Skeletal muscle satellite cell (primary cell): ENCODE results near the gene CCDC70.

Experiments
- H3K27me3 ChIP-seq: 2 replicates; pipeline ENCODE4 v1.7.0; 2013; ENCODE audit warnings: low read length; ENCODE audit not compliant: control insufficient read depth, insufficient read depth
- H3K36me3 ChIP-seq: 2 replicates; pipeline ENCODE4 v1.7.0; 2013; ENCODE audit warnings: mild to moderate bottlenecking, control low read depth, low read length; ENCODE audit not compliant: insufficient read depth
- H3K4me1 ChIP-seq: 2 replicates; pipeline ENCODE4 v1.7.0; 2013; ENCODE audit warnings: low read length; ENCODE audit not compliant: control insufficient read depth, insufficient read depth
- H3K4me2 ChIP-seq: 2 replicates; pipeline ENCODE4 v1.7.0; 2013; ENCODE audit warnings: mild to moderate bottlenecking, low read length
- H3K4me3 ChIP-seq: 2 replicates; pipeline ENCODE4 v1.7.0; 2013; ENCODE audit warnings: low read length
- H3K9ac ChIP-seq: 2 replicates; pipeline ENCODE4 v1.7.0; 2013; ENCODE audit warnings: mild to moderate bottlenecking, low read depth, low read length, moderate library complexity
- H3K9me3 ChIP-seq: replicated peaks from 2 replicates; pipeline ENCODE4 v1.7.0; 2013; ENCODE audit warnings: mild to moderate bottlenecking, control low read depth, low read length

Gene CCDC70

GRCh38 chr13:51869916-51870315 lies 8.1 kb downstream of the CCDC70 start:
- H3K9me3 ChIP-seq: no peaks in the 10 kb centered on the region

GRCh38 chr13:51870616-51871015 lies 8.8 kb downstream of the CCDC70 start:
- Histone ChIP-seq H3K4me2 (no peak overlapping the region), H3K36me3 (no peaks in the 10 kb centered on the region), H3K27me3 (peaks cover 59% of the 10 kb centered on the region)

More at GRCh38 chr13:51869916-51870315, 8.1 kb downstream of the CCDC70 start:
- H3K4me3 ChIP-seq: no peak overlapping the region
- H3K4me1 ChIP-seq: no peaks in the 10 kb centered on the region
- no peaks in the 10 kb centered on the region for H3K36me3 ChIP-seq
- no peak overlapping the region for H3K9ac ChIP-seq
- H3K27me3 ChIP-seq: peaks cover 59% of the 10 kb centered on the region
- no peak overlapping the region for H3K4me2 ChIP-seq

GRCh38 chr13:51873117-51873798 lies 11.5 kb downstream of the CCDC70 start:
- Histone ChIP-seq H3K4me3 (no peak overlapping the region), H3K4me1 (no peaks in the 10 kb centered on the region), H3K4me2 (no peak overlapping the region), H3K27me3 (peaks cover 56% of the 10 kb centered on the region), H3K9ac (no peak overlapping the region), H3K9me3 (no peaks in the 10 kb centered on the region), H3K36me3 (no peaks in the 10 kb centered on the region)

More at GRCh38 chr13:51870616-51871015, 8.8 kb downstream of the CCDC70 start:
- no peaks in the 10 kb centered on the region for H3K9me3 ChIP-seq
- no peaks in the 10 kb centered on the region for H3K4me1 ChIP-seq
- no peak overlapping the region for H3K9ac ChIP-seq
- H3K4me3 ChIP-seq: no peak overlapping the region

- Histone ChIP-seq H3K4me3 (no peak overlapping the region), H3K36me3 (no peaks in the 10 kb centered on the region), H3K27me3 (peaks cover 50% of the 10 kb centered on the region), H3K4me1 (no peaks in the 10 kb centered on the region), H3K4me2 (no peak overlapping the region), H3K9me3 (no peaks in the 10 kb centered on the region), H3K9ac (no peak overlapping the region)
These were observed 12.1 kb downstream of the CCDC70 start for GRCh38 chr13:51873837-51874236.

GRCh38 chr13:51874651-51875050 lies 12.9 kb downstream of the CCDC70 start:
- H3K36me3 ChIP-seq: no peaks in the 10 kb centered on the region
- peaks cover 50% of the 10 kb centered on the region for H3K27me3 ChIP-seq
- no peaks in the 10 kb centered on the region for H3K9me3 ChIP-seq
- no peaks in the 10 kb centered on the region for H3K4me1 ChIP-seq
- no peak overlapping the region for H3K9ac ChIP-seq
- H3K4me2 ChIP-seq: no peak overlapping the region
- H3K4me3 ChIP-seq: no peak overlapping the region

- Histone ChIP-seq H3K36me3 (no peaks in the 10 kb centered on the region), H3K4me2 (no peak overlapping the region), H3K4me1 (no peaks in the 10 kb centered on the region), H3K27me3 (peaks cover 41% of the 10 kb centered on the region), H3K9ac (no peak overlapping the region), H3K9me3 (no peaks in the 10 kb centered on the region), H3K4me3 (no peak overlapping the region)
These were observed 17.4 kb downstream of the CCDC70 start for GRCh38 chr13:51879133-51879532.

GRCh38 chr13:51881296-51881695 lies 19.5 kb downstream of the CCDC70 start:
- Histone ChIP-seq H3K27me3 (peaks cover 36% of the 10 kb centered on the region), H3K4me2 (no peak overlapping the region), H3K36me3 (no peaks in the 10 kb centered on the region), H3K9ac (no peak overlapping the region), H3K4me1 (no peaks in the 10 kb centered on the region), H3K4me3 (no peak overlapping the region), H3K9me3 (no peaks in the 10 kb centered on the region)

GRCh38 chr13:51882570-51883225 lies 20.9 kb downstream of the CCDC70 start:
- no peak overlapping the region for H3K4me3 ChIP-seq
- H3K4me2 ChIP-seq: no peak overlapping the region
- no peak overlapping the region for H3K9ac ChIP-seq
- no peaks in the 10 kb centered on the region for H3K9me3 ChIP-seq
- peaks cover 40% of the 10 kb centered on the region for H3K27me3 ChIP-seq
- H3K4me1 ChIP-seq: no peaks in the 10 kb centered on the region
- H3K36me3 ChIP-seq: no peaks in the 10 kb centered on the region

- no peaks in the 10 kb centered on the region for H3K9me3 ChIP-seq
These were observed 21.4 kb downstream of the CCDC70 start for GRCh38 chr13:51883226-51883600.

GRCh38 chr13:51885651-51886050 lies 23.9 kb downstream of the CCDC70 start:
- no peaks in the 10 kb centered on the region for H3K36me3 ChIP-seq
- peaks cover 31% of the 10 kb centered on the region for H3K27me3 ChIP-seq
- no peak overlapping the region for H3K4me3 ChIP-seq

More at GRCh38 chr13:51883226-51883600, 21.4 kb downstream of the CCDC70 start:
- Histone ChIP-seq H3K9ac (no peak overlapping the region), H3K4me2 (no peak overlapping the region), H3K4me3 (no peak overlapping the region), H3K27me3 (peaks cover 40% of the 10 kb centered on the region), H3K4me1 (no peaks in the 10 kb centered on the region), H3K36me3 (no peaks in the 10 kb centered on the region)

GRCh38 chr13:51887468-51887867 lies 25.7 kb downstream of the CCDC70 start:
- Histone ChIP-seq H3K27me3 (peaks cover 49% of the 10 kb centered on the region), H3K4me1 (no peaks in the 10 kb centered on the region)

More at GRCh38 chr13:51885651-51886050, 23.9 kb downstream of the CCDC70 start:
- no peaks in the 10 kb centered on the region for H3K9me3 ChIP-seq
- no peak overlapping the region for H3K4me2 ChIP-seq
- H3K9ac ChIP-seq: no peak overlapping the region
- no peaks in the 10 kb centered on the region for H3K4me1 ChIP-seq

GRCh38 chr13:51892657-51893056 lies 30.9 kb downstream of the CCDC70 start:
- Histone ChIP-seq H3K9ac (no peak overlapping the region), H3K4me1 (no peaks in the 10 kb centered on the region), H3K27me3 (peaks cover 21% of the 10 kb centered on the region), H3K4me3 (no peak overlapping the region), H3K9me3 (no peaks in the 10 kb centered on the region), H3K36me3 (no peaks in the 10 kb centered on the region), H3K4me2 (no peak overlapping the region)

More at GRCh38 chr13:51887468-51887867, 25.7 kb downstream of the CCDC70 start:
- Histone ChIP-seq H3K9ac (no peak overlapping the region), H3K9me3 (no peaks in the 10 kb centered on the region), H3K4me3 (no peak overlapping the region), H3K36me3 (no peaks in the 10 kb centered on the region), H3K4me2 (no peak overlapping the region)
